Gastroesophageal sphincter (tissue), 3 donors: Measurements from ENCODE around the gene PPARG.
"Not testable (repeated sequence)": the region's sequence is repeated elsewhere in the genome, so short reads cannot be mapped to it uniquely, and the experiment has no call there.

ENCODE experiments used
- CTCF ChIP-seq, 4 experiments: fragments of 200-600 bp in 2 of 4; fragments of 450-650 bp in 2 of 4; sonication (generic) in 1 of 4; IDR thresholded peaks; one replicate each; pipeline ENCODE4 v1.5.1; 2017 to 2019; ENCODE audit warnings: antibody characterized with exemption in 4 of 4, mild to moderate bottlenecking in 2 of 4, moderate library complexity in 2 of 4
- EP300 ChIP-seq: sonication (generic); formaldehyde crosslinking; IDR thresholded peaks from one replicate; pipeline ENCODE4 v1.6.1; 2017; ENCODE audit warnings: antibody characterized with exemption, mild to moderate bottlenecking
- POLR2A ChIP-seq, 2 donors: fragments of 450-650 bp; IDR thresholded peaks; one replicate each; pipeline ENCODE4 v1.6.1; 2017; ENCODE audit warnings: antibody characterized with exemption in 2 of 2, mild to moderate bottlenecking in 2 of 2, moderate library complexity in 1 of 2

- TF ChIP-seq POLR2A (IDR thresholded peaks at IDR 0.05); EP300; CTCF (IDR thresholded peaks at IDR 0.05): not testable (repeated sequence)
Measured at GRCh38 chr3:12262173-12262572, 26.7 kb upstream of the PPARG start.
